DMS153 (cell line): ENCODE measurements around the gene ARMC12.
A peak's percentile ranks its signal among the peaks of the same experiment; 100 is the strongest.
"Not testable (repeated sequence)": the region's sequence is repeated elsewhere in the genome, so short reads cannot be mapped to it uniquely, and the experiment has no call there.

Experiments
- DNase-seq: peaks from one replicate; lab custom pipeline; 2025; lab: John Stamatoyannopoulos, UW

Gene ARMC12, protein sequence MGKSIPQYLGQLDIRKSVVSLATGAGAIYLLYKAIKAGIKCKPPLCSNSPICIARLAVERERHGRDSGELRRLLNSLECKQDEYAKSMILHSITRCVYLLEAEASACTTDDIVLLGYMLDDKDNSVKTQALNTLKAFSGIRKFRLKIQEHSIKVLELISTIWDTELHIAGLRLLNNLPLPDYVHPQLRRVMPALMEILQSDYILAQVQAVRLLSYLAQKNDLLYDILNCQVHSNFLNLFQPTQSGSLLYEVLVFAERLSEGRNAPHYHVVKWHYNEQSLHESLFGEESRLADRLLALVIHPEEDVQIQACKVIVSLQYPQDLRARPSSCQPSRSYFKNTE

DNA sequence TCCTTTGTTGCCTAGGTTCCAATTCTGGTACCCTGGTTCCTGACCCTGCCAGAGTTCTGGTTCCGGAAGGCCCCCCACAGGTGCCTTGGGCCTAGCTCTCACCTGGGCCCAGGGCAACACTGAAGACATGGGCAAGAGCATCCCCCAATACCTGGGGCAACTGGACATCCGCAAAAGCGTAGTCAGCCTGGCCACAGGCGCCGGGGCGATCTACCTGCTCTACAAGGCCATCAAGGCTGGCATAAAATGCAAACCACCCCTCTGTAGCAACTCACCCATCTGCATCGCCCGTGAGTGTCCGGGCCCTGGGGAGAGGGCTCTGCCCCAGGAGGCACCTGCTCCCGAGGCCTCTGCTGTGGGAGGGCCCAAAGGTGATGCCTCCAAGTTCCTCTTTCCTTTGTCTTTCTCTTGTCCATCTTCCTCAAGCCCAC lies at the start of gene ARMC12:
Gene ARMC12 (plus strand): TSS at position 51 of the 431 bp plus-strand sequence. CDS start 77 bp downstream, at position 128.
- DNase-seq = no peak

DNA sequence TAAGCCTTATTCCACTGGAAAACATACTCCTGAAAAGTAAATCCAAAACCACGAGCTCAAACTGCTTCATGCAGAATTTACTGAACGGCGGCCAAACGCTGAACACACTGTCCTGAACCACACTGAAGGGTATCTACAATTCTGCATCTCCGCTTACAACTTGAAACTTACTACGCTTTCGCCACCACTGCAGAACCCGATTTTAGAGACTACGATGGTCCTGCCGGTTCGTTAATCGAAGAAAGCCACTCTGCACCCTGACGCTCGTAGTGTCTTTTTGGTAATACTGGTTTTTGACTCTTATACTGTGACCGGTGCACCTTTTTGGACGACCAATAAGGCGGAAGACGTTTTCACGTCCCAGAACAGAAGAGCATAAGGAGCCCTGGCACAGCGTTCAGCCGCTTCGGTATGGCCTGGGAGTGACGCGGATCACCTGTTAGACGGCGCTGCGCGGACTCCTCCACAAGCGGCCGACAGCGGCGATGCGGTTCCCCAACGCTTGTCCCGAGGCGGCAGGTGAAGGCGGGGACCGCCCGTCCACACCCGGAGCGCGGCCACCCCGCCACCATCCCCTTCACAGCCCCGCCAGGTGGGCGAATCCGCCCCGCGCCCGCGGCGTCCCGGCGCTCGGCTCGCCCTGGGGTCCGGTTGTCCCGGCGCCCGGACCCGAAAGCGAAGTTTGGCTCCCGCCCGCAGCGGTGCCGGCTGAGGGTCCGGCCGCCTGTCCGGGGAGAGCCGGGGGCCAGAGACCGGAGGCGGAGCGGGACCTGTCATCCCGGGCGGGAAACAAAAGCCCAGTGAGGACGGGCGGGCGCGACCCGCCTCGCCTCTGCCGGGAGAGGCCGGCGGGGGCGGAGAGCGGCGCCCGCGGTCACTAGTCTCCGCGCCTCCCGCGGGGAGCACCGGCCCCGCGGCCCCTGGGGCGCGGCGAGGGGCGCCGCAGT lies 48.9 kb upstream of the ARMC12 start:
- peak; percentile 36 for DNase-seq

DNA sequence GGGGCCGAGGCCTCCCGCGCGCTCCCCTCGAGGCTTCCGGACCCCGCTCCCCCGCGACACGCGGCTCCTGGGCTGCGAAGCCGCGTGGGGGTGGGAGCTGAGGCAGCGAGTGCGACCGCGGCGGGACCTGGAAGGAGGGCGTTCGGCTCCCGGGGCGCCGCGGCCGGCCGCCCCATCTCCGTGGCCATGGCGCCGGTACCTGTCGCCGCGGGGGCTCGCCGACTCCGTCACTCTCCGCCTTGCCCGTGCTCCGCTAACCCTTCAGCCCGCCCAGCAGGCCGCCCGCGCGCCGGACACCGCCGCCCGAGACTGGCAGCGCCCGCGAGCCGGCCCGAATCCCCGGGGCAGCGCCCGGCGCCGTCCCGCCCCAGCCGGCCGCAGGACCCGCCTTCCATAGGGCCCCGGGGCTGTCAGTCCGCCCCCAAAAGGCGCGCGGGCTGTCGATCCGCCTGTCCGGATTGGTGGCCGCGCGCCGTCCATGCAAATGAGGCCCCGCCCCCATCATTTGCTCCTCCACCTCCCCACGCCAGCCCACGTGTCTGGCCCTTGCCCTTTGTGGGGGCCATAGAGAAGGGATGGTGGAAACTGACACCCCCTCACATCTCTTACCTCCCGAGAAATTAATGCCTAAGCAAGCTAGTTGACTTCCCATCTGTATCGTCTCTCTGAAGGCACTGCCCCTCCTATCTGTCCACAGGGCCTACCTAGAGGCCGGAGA lies 48.1 kb upstream of the ARMC12 start, which contains the start of gene FKBP5:
Gene FKBP5 (minus strand): TSS at position 311 of the 718 bp plus-strand sequence. CDS start 46,091 bp downstream, outside the sequence.
- DNase-seq = peak; percentile 76

DNA sequence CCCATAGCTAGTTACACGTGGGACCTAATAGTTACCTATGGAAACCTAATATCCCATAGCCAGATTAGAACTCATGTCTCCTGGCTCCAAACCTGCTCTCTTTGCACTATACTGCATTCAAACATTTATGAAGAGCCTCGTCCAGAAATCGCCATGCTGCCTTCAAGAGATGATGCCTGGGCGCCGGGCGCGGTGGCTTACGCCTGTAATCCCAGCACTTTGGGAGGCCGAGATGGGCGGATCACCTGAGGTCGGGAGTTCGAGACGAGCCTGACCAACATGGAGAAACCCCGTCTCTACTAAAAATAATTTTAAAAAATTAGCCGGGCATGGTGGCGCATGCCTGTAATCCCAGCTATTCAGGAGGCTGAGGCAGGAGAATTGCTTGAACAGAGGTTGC lies 46.8 kb upstream of the ARMC12 start:
- not testable (repeated sequence) for DNase-seq

DNA sequence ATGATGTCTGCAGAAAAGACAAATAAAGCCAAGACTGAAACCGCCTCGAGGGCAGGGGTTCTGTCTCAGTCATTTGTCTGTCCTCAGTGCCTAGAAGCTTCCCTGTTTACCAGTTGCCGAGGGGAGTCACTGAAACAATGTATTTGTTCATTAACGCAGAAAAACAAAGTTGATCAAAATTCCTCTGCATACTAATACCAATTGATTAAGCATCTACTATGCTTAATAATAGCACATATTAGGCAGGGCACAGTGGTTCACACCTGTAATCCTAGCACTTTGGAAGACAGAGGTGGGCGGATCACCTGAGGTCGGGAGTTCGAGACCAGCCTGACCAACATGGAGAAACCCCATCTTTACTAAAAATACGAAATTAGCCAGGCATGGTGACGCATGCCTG lies 46.3 kb upstream of the ARMC12 start:
- no peak for DNase-seq

DNA sequence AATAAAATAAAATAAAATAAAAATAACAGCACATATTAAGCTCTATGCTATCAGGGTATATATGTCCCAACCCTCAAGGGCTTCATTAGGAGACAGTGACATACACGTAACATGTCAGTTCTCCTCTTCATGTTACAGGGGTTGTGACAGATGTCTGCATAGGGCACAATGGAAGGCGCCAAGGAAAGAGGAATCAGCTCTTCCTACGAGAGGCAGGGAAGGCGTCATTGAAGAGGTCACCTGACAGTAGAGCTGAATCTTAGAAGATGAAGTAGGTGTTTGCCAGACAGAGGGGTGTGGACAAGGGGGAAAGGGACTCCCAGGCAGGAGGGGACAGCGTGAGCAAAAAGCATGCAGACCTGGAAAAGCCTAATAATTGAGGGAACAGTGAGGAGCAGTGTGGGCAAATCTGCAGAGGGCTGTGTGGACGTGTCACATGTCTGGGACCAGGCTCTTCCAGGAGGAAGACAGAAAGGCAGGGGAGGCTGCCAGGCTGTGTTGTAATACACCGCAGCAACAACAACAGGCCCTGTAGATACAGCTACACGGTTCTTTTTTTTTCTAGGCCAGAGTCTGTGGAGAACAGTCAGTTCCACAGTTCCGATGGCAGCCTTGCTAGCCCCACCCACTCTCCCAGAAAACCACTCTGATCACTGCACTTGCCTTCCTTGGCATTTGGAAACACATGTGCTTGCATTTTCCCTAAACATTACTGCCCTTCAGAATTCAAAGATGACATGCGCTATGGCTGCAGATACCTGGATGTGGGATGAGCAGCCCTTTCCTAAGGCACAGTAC lies 45.6 kb upstream of the ARMC12 start:
- no peak for DNase-seq

DNA sequence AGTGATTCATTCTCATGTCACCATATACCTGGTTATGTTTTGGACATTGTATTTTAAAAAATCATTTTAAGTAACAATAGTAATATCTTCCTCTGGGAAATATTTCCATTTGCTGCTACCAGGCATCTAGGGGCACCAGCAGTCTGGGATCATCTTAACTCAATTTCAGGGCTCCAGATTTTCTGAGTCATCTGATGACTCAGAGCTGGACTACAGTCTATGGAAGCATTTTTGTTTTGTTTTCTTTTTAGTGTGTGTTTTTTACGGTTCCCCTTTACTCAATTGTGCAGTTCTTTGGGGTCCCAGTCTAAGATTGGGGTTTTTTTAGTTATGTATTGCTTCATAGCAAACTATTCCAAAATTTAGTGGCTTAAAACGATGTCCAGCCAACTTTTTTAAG lies 42.4 kb upstream of the ARMC12 start:
- no peak for DNase-seq

DNA sequence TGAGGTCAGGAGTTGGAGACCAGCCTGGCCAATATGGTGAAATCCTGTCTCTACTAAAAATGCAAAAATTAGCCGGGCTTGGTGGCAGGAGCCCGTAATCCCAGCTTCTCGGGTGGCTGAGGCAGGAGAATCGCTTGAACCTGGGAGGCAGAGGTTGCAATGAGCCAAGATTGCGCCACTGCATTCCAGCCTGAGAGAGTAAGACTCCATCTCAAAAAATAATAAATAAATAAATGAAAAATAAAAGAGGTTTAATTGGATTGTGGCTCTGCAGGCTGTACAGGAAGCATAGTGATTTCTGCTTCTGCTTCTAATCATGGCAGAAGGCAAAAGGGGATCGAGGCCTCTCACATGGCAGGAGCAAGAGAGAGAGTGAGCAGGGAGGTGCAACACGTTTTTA lies 38.4 kb upstream of the ARMC12 start:
- not testable (repeated sequence) for DNase-seq

DNA sequence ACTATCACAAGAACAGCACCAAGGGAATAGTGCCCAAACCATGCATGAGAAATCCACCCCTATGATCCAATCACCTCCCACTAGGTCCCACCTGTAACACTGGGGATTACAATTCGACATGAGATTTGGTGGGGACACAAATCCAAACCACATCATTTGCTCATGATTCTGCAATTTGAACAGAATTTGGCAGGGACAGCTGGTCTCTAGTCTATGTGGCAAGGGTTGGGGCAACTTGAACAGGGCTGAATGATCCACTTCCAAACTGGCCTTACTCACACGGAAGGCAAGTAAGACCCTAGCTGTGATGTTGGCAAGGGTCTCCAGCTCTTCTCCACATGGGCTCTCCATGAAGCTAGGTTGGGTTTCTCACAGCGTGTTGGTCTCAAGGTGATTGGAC lies 38.0 kb upstream of the ARMC12 start:
- no peak for DNase-seq

DNA sequence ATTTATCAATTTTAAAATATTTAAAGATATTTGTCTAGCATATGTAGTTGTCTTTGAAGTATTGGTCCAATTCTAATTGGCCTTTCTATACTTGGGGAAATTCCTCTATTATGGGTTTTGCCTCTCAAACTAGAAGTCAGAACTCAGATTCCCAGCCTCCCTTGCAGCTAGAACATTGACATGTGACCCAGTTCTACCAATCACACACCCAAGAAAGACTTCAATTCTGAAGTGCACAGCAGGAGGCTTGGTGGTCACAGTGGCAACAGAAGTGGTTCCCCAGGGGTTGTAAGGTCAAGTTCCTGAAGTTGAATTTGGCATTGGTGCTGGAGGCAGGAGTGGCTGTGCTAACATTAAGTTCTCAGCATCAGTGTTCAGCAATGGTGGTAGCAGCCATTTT lies 33.3 kb upstream of the ARMC12 start:
- no peak for DNase-seq

DNA sequence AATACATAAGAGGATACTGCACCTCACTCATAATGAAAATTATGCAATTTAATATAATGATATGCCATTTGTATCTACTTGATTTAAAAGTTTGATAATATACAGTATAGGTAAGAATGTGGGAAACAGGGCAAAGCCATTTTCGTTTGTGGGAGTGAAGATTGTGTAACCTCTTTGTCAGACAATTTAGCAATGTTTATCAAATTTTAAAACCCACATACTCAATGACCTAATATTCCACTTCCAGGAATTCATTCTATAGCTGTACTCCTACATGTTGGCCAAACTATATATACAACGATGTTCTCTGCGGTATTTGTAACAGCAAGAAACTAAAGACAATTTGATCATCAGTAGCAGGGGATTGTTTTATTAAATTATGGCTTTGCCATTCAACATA lies 30.4 kb upstream of the ARMC12 start:
- no peak for DNase-seq

DNA sequence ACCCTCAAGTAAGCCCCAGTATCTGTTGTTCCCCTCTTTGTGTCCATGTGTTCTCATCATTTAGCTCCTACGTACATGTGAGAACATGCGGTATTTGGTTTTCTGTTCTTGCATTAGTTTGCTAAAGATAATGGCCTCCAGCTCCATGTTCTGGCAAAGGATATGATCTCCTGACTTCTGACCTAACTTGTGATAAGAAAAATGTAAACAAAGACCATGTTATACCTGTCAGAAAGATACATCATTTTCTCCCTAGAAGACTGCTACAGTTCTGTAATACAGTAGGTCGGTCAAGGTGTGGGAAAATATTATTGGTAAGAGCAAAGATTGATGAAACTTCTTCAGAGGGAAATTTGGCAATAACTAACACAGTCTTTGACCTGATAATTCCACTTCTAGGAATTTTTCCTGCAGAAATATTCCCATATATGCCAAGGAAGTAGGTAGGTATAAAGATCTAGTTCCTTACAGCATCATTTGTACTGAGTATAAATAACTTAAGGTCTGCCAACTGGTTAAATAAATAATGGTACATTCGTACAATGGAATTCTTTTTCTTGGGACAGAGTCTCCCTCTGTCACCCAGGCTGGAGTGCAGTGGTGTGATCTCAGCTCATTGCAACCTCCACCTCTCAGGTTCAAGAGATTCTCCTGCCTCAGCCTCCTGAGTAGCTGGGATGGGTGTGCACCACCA lies 29.0 kb upstream of the ARMC12 start:
- no peak for DNase-seq

DNA sequence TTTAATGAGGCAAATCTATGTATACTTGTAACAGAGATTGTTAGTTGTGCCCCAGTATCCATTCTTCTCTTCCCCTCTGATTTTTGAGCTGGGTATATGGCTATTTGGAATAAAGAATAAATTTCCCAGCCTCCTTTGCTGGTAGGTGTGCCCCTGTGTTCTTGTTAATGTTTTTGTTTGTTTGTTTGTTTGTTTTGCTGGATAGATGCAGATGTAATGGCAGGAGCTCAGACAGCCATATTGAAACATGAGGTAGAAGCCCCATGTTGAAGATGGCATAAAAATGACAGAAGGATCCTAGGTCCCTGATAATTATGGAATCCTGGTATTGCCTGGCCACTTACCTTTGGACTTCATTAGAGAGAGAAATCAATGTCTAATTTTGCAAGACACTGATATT lies 28.2 kb upstream of the ARMC12 start:
- DNase-seq = no peak

DNA sequence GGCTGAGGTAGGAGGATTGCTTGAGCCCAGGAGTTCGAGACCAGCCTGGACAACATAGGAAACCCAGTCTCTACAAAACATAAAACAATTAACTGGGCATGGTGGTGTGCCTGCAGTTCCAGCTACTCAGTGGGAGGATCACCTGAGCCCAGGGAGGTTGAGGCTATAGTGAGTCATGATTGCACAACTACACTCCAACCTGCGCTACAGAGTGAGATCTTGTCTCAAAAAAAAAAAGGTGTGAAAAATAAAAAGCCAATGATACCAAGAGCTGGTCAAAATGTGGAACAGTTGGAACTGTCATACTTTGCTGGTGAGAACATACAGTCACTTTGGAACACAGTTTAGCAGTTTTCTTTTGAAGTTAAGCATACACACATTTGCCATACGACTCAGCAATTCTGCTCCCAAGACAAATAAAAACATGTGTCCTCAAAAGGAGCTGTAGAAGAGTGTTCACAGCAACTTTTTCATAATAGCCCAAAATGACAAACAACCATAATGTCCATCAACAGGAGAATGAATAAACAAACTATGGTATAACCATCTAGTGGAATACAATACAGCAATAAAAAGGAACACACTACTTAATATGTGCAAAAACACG lies 26.5 kb upstream of the ARMC12 start:
- DNase-seq = no peak

DNA sequence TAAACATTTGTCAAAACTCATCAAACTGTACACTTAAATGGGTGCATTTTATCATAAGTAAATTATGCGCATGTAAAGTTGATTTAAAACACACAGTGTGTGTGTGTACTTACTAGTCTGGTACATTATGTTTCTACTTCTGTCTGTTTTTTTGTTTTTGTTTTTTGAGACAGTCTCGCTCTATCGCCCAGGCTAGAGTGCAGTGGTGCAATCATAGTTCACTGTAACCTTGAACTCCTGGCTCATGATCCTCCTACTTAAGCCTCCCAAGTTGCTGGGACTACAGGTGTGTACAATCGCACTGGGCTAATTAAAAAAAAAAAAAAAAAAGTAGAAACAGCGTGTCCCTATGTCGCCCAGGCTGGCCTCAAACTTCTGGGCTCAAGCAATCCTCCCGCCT lies 25.1 kb upstream of the ARMC12 start:
- no peak for DNase-seq

DNA sequence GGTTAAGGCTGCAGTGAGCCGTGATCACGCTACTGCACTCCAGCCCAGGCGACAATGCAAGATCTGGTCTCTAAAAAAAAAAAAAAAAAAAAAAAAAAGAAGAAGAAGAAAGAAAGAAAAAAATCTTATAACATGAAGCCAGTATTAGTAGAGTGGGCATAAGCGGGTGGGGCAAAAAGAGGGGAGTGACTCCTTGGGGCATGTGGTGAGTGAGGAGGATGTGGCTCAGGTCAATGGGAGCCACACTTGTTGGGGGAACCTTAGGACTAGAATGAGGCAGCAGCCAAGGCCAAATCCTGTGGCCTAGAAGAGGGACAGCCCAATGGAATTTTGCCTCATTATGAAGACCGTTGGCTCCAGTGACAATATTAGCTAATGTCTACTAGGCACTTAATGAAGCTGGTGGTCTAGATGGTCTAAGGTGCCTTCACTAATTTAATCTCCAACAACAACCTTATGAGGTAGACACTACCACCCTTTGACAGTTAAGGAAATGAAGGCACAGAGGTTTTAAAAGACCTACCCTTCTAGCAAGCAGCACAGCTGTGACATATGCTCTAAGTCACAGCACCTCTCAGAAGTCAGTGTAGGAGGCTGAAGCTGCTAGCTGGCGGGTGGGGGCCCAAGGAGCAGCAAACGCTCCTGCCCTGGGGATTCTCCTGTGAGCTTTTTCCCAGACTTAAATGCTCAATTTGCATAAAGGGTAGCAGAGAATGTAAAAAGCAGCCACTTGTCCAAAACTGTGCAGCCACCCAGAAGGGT lies 23.6 kb upstream of the ARMC12 start:
- DNase-seq = no peak

DNA sequence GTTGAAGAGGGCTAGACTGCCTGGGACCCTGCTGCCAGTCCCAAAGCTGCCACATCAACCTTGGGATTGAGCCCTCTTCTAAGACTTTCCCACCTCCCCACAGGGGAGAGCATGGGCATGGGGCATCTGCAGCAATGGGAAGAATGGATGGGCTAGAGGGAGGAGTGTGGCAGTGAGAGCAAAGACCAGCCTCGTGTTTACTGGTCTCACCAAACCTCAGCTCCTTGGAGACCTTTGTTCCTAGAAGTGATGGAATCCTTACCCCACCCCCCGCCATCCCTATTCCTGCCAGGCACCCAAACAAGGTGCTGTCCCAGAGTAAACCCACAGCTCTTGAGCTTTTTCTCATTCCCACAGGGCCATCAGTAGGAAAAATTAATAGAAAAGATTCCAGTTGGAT lies 20.0 kb upstream of the ARMC12 start:
- no peak for DNase-seq

DNA sequence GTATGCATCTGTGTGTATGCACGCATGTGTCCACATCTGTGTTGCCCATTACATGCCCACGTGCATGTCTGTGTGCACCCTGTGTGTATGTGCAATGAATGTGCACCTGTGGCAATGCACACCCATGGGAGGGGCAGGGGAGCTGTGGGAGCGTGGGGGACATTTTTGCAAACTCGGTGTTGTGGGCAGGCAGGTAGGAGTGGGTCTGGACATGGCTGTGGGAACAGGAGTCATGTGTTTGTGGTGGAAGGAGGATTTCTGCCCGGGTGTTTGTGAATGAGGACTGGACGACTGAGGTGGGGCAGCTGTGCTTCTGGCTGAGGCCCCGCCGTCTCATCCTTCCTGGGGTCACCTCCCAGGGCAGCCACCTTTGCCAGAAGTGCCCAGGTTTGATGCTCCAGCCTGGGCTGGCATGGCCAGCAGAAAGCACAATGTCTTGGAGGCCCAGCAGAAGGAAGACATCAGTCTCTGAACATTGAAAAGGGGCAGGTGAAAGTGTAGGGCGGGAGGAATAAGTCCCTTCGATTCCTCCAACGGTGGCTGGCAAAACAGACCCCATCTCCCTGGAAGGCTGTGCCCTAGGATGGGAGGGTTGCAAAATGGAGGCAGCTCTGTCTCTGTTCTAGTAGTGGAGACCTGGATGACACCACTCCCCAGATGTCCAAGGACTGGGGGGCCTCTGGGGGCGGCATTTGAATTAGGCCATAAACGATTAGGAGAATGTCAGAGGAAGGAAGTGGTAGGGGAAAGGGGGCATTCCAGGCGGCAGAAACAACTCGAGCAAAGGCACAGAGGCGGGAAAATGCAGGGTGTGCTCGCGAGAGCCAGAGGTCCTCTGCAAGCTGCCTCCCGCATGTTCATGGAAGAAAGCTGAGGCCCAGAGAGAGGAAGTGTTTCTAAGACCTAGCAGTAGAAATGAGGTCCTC lies 19.1 kb upstream of the ARMC12 start:
- no peak for DNase-seq

DNA sequence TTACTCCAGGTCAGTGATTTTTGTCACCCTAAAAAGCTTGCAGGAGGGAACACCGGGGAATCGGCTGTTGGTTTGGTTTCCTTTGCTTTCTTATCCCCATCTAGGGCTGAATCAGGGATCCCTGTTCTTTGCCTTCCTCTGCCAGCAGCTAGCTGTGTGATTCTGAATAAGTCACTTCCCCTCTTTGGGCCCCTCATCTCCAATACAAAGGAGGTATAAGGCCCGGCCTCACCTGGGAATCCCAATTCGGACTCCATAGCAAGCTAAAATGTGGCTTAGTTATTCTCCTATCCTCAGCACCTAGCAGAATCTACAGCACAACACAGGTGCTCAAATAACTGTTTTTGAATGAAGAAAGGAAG lies 18.5 kb upstream of the ARMC12 start:
- no peak for DNase-seq
